Keratinocyte (primary cell): ENCODE results near the gene TPO. TPM values are rescaled to one million over a fixed set of nuclear protein-coding genes. Genes with fewer than 3 reads are reported as not detected.

Source experiments
- DNase-seq: peaks from one replicate; pipeline ENCODE4 v3.0.0-alpha.2; 2011; ENCODE audit warnings: low read depth, missing footprints, low spot score
- FAIRE-seq: peaks from 2 replicates; lab custom pipeline; 2011; peaks lifted over from hg19 to GRCh38; lab: Jason Lieb, UNC
- H2AFZ ChIP-seq: 2 replicates; pipeline ENCODE4 v1.6.0; 2012; ENCODE audit warnings: low read length, control low read depth, inconsistent platforms; ENCODE audit not compliant: control insufficient read depth
- H3K27ac ChIP-seq: 2 replicates; pipeline ENCODE4 v1.5.1; 2011; ENCODE audit warnings: low read length; ENCODE audit not compliant: control insufficient read depth, insufficient read depth
- H3K27me3 ChIP-seq: 3 replicates; pipeline ENCODE4 v1.6.0; 2011; ENCODE audit warnings: low read length; ENCODE audit not compliant: control insufficient read depth, insufficient read depth; ENCODE audit errors: extremely low read depth
- H3K36me3 ChIP-seq, 2 experiments: 2 replicates in 1 of 2; 3 replicates in 1 of 2; pipeline ENCODE4 v1.5.1; 2011; ENCODE audit warnings: low read length in 2 of 2, mild to moderate bottlenecking in 1 of 2; ENCODE audit not compliant: control insufficient read depth in 2 of 2, insufficient read depth in 2 of 2; ENCODE audit errors: extremely low read depth in 1 of 2
- H3K4me1 ChIP-seq: 3 replicates; pipeline ENCODE4 v1.5.1; 2011; ENCODE audit warnings: low read length; ENCODE audit not compliant: control insufficient read depth, insufficient read depth; ENCODE audit errors: extremely low read depth
- H3K4me2 ChIP-seq: 3 replicates; pipeline ENCODE4 v1.6.0; 2011; ENCODE audit warnings: low read depth, low read length; ENCODE audit not compliant: control insufficient read depth, insufficient read depth; ENCODE audit errors: extremely low read depth
- H3K4me3 ChIP-seq, 3 experiments: fragments of 200-600 bp in 1 of 3; sonication (generic) in 1 of 3; 2 replicates in 2 of 3; 3 replicates in 1 of 3; pipeline ENCODE4 v1.5.1; 2011 to 2016; ENCODE audit warnings: low read length in 3 of 3, mild to moderate bottlenecking in 3 of 3, control low read depth in 2 of 3, inconsistent platforms in 1 of 3, low read depth in 1 of 3, mixed read lengths in 1 of 3, mixed run types in 1 of 3, moderate library complexity in 1 of 3; ENCODE audit not compliant: control insufficient read depth in 2 of 3, insufficient read depth in 2 of 3; ENCODE audit errors: extremely low read depth in 1 of 3
- H3K79me2 ChIP-seq: 2 replicates; pipeline ENCODE4 v1.6.0; 2012; ENCODE audit warnings: low read length; ENCODE audit not compliant: control insufficient read depth, insufficient read depth
- H3K9ac ChIP-seq: 3 replicates; pipeline ENCODE4 v1.6.0; 2011; ENCODE audit warnings: low read length; ENCODE audit not compliant: control insufficient read depth, insufficient read depth; ENCODE audit errors: extremely low read depth
- H3K9me1 ChIP-seq: 3 replicates; pipeline ENCODE4 v1.6.0; 2011; ENCODE audit warnings: low read length; ENCODE audit not compliant: control insufficient read depth, insufficient read depth; ENCODE audit errors: extremely low read depth
- H3K9me3 ChIP-seq: 2 replicates; pipeline ENCODE4 v1.5.1; 2012; ENCODE audit warnings: low read depth, low read length; ENCODE audit not compliant: control insufficient read depth
- H4K20me1 ChIP-seq: 3 replicates; pipeline ENCODE4 v1.6.0; 2011; ENCODE audit warnings: low read length; ENCODE audit not compliant: control insufficient read depth, insufficient read depth; ENCODE audit errors: extremely low read depth
- CTCF ChIP-seq, 3 experiments: IDR thresholded peaks in 1 of 3; conservative IDR thresholded peaks in 1 of 3; optimal IDR thresholded peaks in 1 of 3; 2 replicates in 2 of 3; 3 replicates in 1 of 3; pipeline versions ENCODE3 to v1.5.1; 2011; ENCODE audit warnings: low read length in 3 of 3, mild to moderate bottlenecking in 3 of 3, moderate library complexity in 2 of 3, control low read depth in 1 of 3, inconsistent platforms in 1 of 3; ENCODE audit not compliant: insufficient read depth in 2 of 3; ENCODE audit errors: extremely low read depth in 1 of 3
- EZH2 ChIP-seq: IDR thresholded peaks from one replicate; pipeline ENCODE4 v1.6.1; 2012; ENCODE audit warnings: inconsistent platforms, mild to moderate bottlenecking, low read length, moderate library complexity
- dilution Hi-C: fragments of 300-500 bp; cut with MboI; formaldehyde crosslinking; loops from one replicate; pipeline ENCODE4 v1.7.0; 2020; ENCODE audit warnings: low sequenced_read_pairs; ENCODE audit not compliant: extremely low pct_ligation_motif_present
- polyA plus RNA-seq, 5 experiments: library from polyadenylated mRNA; depleted of rRNA in 3 of 5; stranded (reverse) in 3 of 5; stranded (forward) in 1 of 5; unstranded in 1 of 5; fragments of >200 nt; gene quantifications; 1 replicate in 1 of 5; 2 replicates in 3 of 5; 3 replicates in 1 of 5; pipeline versions ENCODE4 v1.2.1 to v1.2.3, GENCODE V29; 2011 to 2012; ENCODE audit warnings: missing spikeins in 2 of 5, low read depth in 1 of 5, low replicate concordance in 1 of 5

TPO gene
- polyA plus RNA-seq, 1 donor (not counting 4 experiments of a cell fraction or from before 2014, with no cell fraction given), result 0.07 TPM

DNA sequence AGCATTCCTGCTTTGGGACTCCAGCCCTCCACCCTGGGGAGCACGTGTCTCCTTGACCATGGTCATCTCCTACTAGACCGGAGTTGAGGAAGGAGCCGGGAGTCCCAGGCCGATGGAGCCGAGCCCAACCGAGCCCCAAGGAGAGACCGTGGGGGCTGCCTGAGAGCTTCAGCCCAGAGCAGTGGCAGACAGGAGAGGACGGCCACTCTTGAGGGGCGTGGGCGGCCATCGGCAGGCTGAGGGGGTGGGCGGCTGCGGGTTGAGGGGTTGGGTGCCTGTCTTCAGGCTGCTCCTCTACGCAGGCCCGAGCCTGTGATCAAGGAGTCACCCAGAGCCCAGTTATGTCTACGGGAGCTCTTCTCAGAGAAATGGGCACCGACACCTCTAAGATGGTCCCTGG is 172.4 kb downstream of the TPO start:
- Histone ChIP-seq H4K20me1 (no peaks in the 10 kb centered on the region), H3K27me3 (peaks cover 6% of the 10 kb centered on the region), H3K4me2 (no peak overlapping the region), H3K36me3 (no peaks in the 10 kb centered on the region), H2AFZ (no peak overlapping the region), H3K4me3 (no peak overlapping the region), H3K79me2 (no peaks in the 10 kb centered on the region), H3K9ac (no peak overlapping the region), H3K27ac (no peak overlapping the region), H3K9me3 (no peaks in the 10 kb centered on the region), H3K9me1 (no peaks in the 10 kb centered on the region), H3K4me1 (peaks cover 4% of the 10 kb centered on the region)
- FAIRE-seq (no peak), DNase-seq (no peak)
- TF ChIP-seq EZH2 (no peak), CTCF (optimal IDR thresholded peaks at IDR 0.05 in 1 of 3, IDR thresholded peaks at IDR 0.05 in 1 of 3, conservative IDR thresholded peaks at IDR 0.05 in 1 of 3; ENCODE audit: extremely low read depth in 1 of 3, insufficient read depth in 2 of 3, low read length in 3 of 3) (no peak)
- dilution Hi-C loops, result loop anchor here (25.0 kb wide), 1 partner anchor 152 kb away; the partner anchor contains the start of gene PXDN

GRCh38 chr2:1586251-1586922 is 173.1 kb downstream of the TPO start:
- H3K4me2 ChIP-seq, result no peak overlapping the region
- no peak overlapping the region for H3K9ac ChIP-seq
- H4K20me1 ChIP-seq, result no peaks in the 10 kb centered on the region
- H3K79me2 ChIP-seq, result no peaks in the 10 kb centered on the region
- H3K9me3 ChIP-seq, result no peaks in the 10 kb centered on the region
- H3K4me3 ChIP-seq, result no peak overlapping the region
- H2AFZ ChIP-seq, result no peak overlapping the region
- H3K27me3 ChIP-seq, result peaks cover 10% of the 10 kb centered on the region
- no peaks in the 10 kb centered on the region for H3K9me1 ChIP-seq
- H3K4me1 ChIP-seq, result peaks cover 8% of the 10 kb centered on the region
- H3K36me3 ChIP-seq, result no peaks in the 10 kb centered on the region
- DNase-seq (no peak), FAIRE-seq (no peak)
- H3K27ac ChIP-seq, result no peak overlapping the region
- dilution Hi-C loops, result loop anchor here (25.0 kb wide), 1 partner anchor 151 kb away; the partner anchor contains the start of gene PXDN
- TF ChIP-seq CTCF (optimal IDR thresholded peaks at IDR 0.05 in 1 of 3, IDR thresholded peaks at IDR 0.05 in 1 of 3, conservative IDR thresholded peaks at IDR 0.05 in 1 of 3; ENCODE audit: extremely low read depth in 1 of 3, insufficient read depth in 2 of 3, low read length in 3 of 3), result no peak
- no peak for TF ChIP-seq EZH2
